Thoracic aorta (tissue), 2 donors: ENCODE results near the gene PRKN. TPM values are rescaled to one million over a fixed set of nuclear protein-coding genes. Genes with fewer than 3 reads are reported as not detected.

Experiments used
- ATAC-seq: fragments of 150-250 bp; one replicate; pipeline ENCODE4 v1.8.0; 2017; ENCODE audit warnings: low read depth; ENCODE audit not compliant: insufficient number of reproducible peaks, low FRiP score
- DNase-seq: peaks from one replicate; pipeline ENCODE4 v3.0.0-alpha.2; 2020; ENCODE audit warnings: low spot score
- H3K27ac ChIP-seq, 2 donors: fragments of 200-600 bp; sonication (generic); 1 replicate in 1 of 2; 2 replicates in 1 of 2; pipeline ENCODE4 v1.5.1; 2016; ENCODE audit warnings: mild to moderate bottlenecking in 2 of 2, moderate library complexity in 2 of 2
- H3K27me3 ChIP-seq: fragments of 200-600 bp; sonication (generic); replicated peaks from 2 replicates; pipeline ENCODE4 v1.6.0; 2016; ENCODE audit warnings: mild to moderate bottlenecking; ENCODE audit not compliant: insufficient read depth
- H3K36me3 ChIP-seq: fragments of 200-600 bp; sonication (generic); one replicate; pipeline ENCODE4 v1.5.1; 2016
- H3K4me1 ChIP-seq, 2 donors: fragments of 200-600 bp; sonication (generic); 1 replicate in 1 of 2; 2 replicates in 1 of 2; pipeline versions ENCODE4 v1.5.1 to v1.6.0; 2016; ENCODE audit warnings: low read depth in 2 of 2, mild to moderate bottlenecking in 1 of 2; ENCODE audit not compliant: control insufficient read depth in 1 of 2
- H3K4me3 ChIP-seq: fragments of 200-600 bp; sonication (generic); 2 replicates; pipeline ENCODE4 v1.5.1; 2016; ENCODE audit warnings: mild to moderate bottlenecking
- H3K9me3 ChIP-seq: fragments of 200-600 bp; sonication (generic); 2 replicates; pipeline ENCODE4 v1.5.1; 2016
- total RNA-seq, 2 donors: library from RNA; depleted of rRNA; stranded (reverse); fragments of >200 nt; gene quantifications; one replicate each; pipeline versions ENCODE4 v1.1.0 to v1.2.3, GENCODE V29; 2016
- TF ChIP-seq, protein P1 (sequence below): fragments of 200-600 bp; sonication (generic); IDR thresholded peaks from one replicate; pipeline ENCODE4 v1.5.1; 2019; ENCODE audit warnings: antibody characterized with exemption

PRKN gene
- total RNA-seq, 2 donors from 2014 or later: 10.4 to 23.8 TPM

DNA sequence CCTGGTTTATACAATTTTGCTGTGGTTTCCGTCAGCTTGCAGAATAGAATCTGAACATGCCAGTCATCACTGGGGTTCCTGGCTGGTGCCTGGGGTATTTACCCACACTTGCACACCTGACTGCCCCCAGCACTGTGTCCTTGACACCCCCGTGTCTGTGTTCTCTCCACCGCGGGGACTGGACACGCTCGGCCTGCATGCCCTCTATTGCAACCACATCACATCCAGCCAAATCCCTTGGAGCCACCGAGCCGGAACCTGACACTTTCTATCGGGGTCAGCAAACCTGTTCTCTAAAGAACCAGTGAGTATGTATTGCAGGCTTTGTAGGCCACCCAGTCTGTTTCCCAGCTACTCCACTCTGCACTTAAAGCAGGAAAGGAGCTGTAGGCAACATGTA lies 527.5 kb downstream of the PRKN start:
- TF ChIP-seq, protein P1, sequence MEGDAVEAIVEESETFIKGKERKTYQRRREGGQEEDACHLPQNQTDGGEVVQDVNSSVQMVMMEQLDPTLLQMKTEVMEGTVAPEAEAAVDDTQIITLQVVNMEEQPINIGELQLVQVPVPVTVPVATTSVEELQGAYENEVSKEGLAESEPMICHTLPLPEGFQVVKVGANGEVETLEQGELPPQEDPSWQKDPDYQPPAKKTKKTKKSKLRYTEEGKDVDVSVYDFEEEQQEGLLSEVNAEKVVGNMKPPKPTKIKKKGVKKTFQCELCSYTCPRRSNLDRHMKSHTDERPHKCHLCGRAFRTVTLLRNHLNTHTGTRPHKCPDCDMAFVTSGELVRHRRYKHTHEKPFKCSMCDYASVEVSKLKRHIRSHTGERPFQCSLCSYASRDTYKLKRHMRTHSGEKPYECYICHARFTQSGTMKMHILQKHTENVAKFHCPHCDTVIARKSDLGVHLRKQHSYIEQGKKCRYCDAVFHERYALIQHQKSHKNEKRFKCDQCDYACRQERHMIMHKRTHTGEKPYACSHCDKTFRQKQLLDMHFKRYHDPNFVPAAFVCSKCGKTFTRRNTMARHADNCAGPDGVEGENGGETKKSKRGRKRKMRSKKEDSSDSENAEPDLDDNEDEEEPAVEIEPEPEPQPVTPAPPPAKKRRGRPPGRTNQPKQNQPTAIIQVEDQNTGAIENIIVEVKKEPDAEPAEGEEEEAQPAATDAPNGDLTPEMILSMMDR: no peak
- Histone ChIP-seq H3K9me3 (no peaks in the 10 kb centered on the region), H3K27me3 (no peaks in the 10 kb centered on the region), H3K4me1 (peaks cover 0 to 11% of the 10 kb centered on the region in 2 donors), H3K36me3 (no peaks in the 10 kb centered on the region), H3K27ac (no peak overlapping the region), H3K4me3 (no peak overlapping the region)
- DNase-seq (no peak), ATAC-seq (no peak)

DNA sequence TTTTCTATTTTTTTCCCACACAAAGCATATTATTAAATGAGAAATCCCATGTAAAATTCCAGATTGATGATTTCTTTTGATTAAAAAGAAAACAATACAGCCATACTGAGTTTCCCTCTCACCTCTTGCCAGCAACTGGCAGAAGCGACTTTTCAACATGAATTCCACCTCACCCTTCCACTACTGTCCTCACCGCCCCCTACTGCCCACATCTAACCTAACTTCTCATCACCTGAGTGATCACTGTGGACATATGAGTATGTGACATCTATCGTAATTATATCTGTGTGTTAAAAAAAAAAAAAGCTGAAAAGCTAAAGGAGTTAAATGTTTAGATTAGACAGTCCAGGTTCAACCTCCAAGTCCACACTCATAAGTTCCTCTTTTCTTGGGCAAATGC lies 528.6 kb downstream of the PRKN start:
- H3K4me1 ChIP-seq: peaks cover 0 to 11% of the 10 kb centered on the region in 2 donors
- no peak overlapping the region for H3K4me3 ChIP-seq
- no peak for DNase-seq
- no peaks in the 10 kb centered on the region for H3K27me3 ChIP-seq
- no peaks in the 10 kb centered on the region for H3K36me3 ChIP-seq
- no peaks in the 10 kb centered on the region for H3K9me3 ChIP-seq
- H3K27ac ChIP-seq: no peak overlapping the region
- TF ChIP-seq, protein P1: no peak
- no peak for ATAC-seq

GRCh38 chr6:162198076-162198475 lies 529.5 kb downstream of the PRKN start:
- Histone ChIP-seq H3K27ac (no peak overlapping the region), H3K4me1 (peaks cover 0 to 11% of the 10 kb centered on the region in 2 donors), H3K4me3 (no peak overlapping the region), H3K9me3 (no peaks in the 10 kb centered on the region), H3K27me3 (no peaks in the 10 kb centered on the region), H3K36me3 (no peaks in the 10 kb centered on the region)
- DNase-seq (no peak), ATAC-seq (no peak)
- TF ChIP-seq, protein P1: no peak

- DNase-seq: no peak
- TF ChIP-seq, protein P1: no peak
- H3K4me1 ChIP-seq: no peaks in the 10 kb centered on the region
- H3K27me3 ChIP-seq: no peaks in the 10 kb centered on the region
- H3K27ac ChIP-seq: no peak overlapping the region
- ATAC-seq: no peak
- H3K36me3 ChIP-seq: no peaks in the 10 kb centered on the region
- H3K4me3 ChIP-seq: no peak overlapping the region
- no peaks in the 10 kb centered on the region for H3K9me3 ChIP-seq
These were observed 532.1 kb downstream of the PRKN start for GRCh38 chr6:162195441-162195840.

GRCh38 chr6:162190981-162191380 lies 536.6 kb downstream of the PRKN start:
- no peak overlapping the region for H3K4me3 ChIP-seq
- DNase-seq (no peak), ATAC-seq (no peak)
- TF ChIP-seq, protein P1: no peak
- H3K27ac ChIP-seq: no peak overlapping the region
- no peaks in the 10 kb centered on the region for H3K36me3 ChIP-seq
- H3K9me3 ChIP-seq: no peaks in the 10 kb centered on the region
- H3K27me3 ChIP-seq: no peaks in the 10 kb centered on the region
- H3K4me1 ChIP-seq: no peaks in the 10 kb centered on the region
